ENCODE data around the gene SPEG.
"Not testable (repeated sequence)": the region's sequence is repeated elsewhere in the genome, so short reads cannot be mapped to it uniquely, and the experiment has no call there.

The SPEG gene

GRCh38 chr2:219400562-219400961 is 34.1 kb upstream of the SPEG start:
- Mint-ChIP-seq H3K9me3 (no peaks in the 10 kb centered on the region), H3K4me3 (no peak overlapping the region)
- ATAC-seq: no peak

GRCh38 chr2:219401606-219402005 is 33.0 kb upstream of the SPEG start:
- H3K9me3 Mint-ChIP-seq: no peaks in the 10 kb centered on the region
- DNase-seq: no peak
- H3K27ac Mint-ChIP-seq: no peak overlapping the region
- no peak for ATAC-seq
- peaks cover 8% of the 10 kb centered on the region for H3K4me1 Mint-ChIP-seq
- peaks cover 21% of the 10 kb centered on the region for H3K27me3 Mint-ChIP-seq
- no peak overlapping the region for H3K4me3 Mint-ChIP-seq

More at GRCh38 chr2:219400562-219400961, 34.1 kb upstream of the SPEG start:
- peaks cover 21% of the 10 kb centered on the region for H3K27me3 Mint-ChIP-seq
- no peak for DNase-seq
- H3K27ac Mint-ChIP-seq: no peak overlapping the region
- peaks cover 8% of the 10 kb centered on the region for H3K4me1 Mint-ChIP-seq

DNA sequence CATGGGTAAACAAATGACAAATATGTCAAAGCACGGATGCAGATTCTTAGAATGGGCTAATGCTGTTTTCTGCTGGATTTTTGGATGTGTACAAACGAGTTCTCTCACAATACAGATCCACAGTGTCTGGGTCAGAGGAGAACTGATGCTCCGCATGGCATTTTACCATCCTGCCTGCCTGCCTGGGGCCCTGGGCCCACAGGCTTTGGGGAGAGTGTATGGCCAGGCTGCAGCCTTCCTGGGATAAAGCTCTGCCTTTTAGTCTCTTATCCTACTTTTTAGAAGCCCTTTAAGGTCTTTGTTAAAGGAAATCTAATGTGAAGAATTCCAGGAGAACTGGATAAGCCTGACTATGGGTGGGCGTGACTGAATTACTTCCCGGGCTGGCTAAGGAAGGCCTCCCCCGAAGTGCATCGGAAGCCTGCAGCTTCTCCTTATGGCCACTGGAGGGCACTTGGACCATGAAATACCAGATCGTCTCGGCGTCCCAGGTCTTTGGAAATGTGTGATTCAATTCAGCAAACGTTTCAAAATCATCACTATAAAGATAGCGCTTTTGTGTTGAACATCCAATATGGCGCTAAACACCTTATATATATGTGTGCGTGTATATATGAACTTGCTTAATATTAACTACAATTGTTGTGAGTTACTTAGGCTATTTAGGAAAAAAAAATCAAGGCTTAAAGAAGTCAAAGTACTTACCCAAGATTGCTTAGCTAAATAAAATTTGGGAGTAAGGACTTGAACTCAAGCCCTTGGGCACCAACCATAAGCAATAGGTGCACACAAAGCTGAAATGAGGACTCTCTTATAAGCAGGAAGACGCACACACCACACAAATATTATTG is 31.8 kb upstream of the SPEG start:
- H3K4me3 Mint-ChIP-seq: no peak overlapping the region
- H3K4me1 Mint-ChIP-seq: no peaks in the 10 kb centered on the region
- DNase-seq: peak; percentile 43 to 59
- H3K27me3 Mint-ChIP-seq: peaks cover 21% of the 10 kb centered on the region
- no peaks in the 10 kb centered on the region for H3K9me3 Mint-ChIP-seq
- no peak overlapping the region for H3K27ac Mint-ChIP-seq
- peak; percentile 80 for ATAC-seq

DNA sequence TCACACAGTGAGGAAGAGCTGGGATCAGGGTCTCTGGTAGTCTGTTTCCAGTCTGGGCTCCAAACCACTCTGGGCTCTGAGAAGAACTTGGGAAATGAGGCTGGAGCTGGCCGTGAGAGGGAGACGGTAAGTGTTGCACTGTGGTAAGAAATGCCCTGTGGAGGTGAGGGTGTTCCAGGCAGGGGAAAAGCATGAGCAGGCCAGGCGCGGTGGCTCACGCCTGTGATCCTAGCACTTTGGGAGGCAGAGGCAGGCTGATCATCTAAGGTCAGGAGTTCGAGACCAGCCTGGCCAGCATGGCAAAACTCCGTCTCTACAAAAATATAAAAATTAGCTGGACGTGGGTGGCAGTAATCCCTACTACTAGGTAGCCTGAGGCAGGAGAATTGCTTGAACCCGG is 30.8 kb upstream of the SPEG start:
- H3K4me1 Mint-ChIP-seq: no peaks in the 10 kb centered on the region
- ATAC-seq (no peak), DNase-seq (no peak)
- H3K4me3 Mint-ChIP-seq: no peak overlapping the region
- H3K27ac Mint-ChIP-seq: no peak overlapping the region
- no peaks in the 10 kb centered on the region for H3K9me3 Mint-ChIP-seq
- H3K27me3 Mint-ChIP-seq: peaks cover 21% of the 10 kb centered on the region

GRCh38 chr2:219404291-219404910 is 30.2 kb upstream of the SPEG start:
- ATAC-seq (no peak), DNase-seq (no peak)
- Mint-ChIP-seq H3K4me3 (no peak overlapping the region), H3K27me3 (peaks cover 23% of the 10 kb centered on the region), H3K4me1 (no peaks in the 10 kb centered on the region), H3K27ac (no peak overlapping the region), H3K9me3 (no peaks in the 10 kb centered on the region)

- peak overlapping the region in 1 of 2 donors; percentile 68 for H3K27ac Mint-ChIP-seq
- no peaks in the 10 kb centered on the region for H3K9me3 Mint-ChIP-seq
- ATAC-seq (no peak), DNase-seq (no peak)
- H3K27me3 Mint-ChIP-seq: peaks cover 29% of the 10 kb centered on the region
- no peaks in the 10 kb centered on the region for H3K4me1 Mint-ChIP-seq
- no peak overlapping the region for H3K4me3 Mint-ChIP-seq
Observed at GRCh38 chr2:219404954-219405353, 29.7 kb upstream of the SPEG start.

- Mint-ChIP-seq H3K4me1 (no peaks in the 10 kb centered on the region), H3K4me3 (no peak overlapping the region), H3K27me3 (peaks cover 29% of the 10 kb centered on the region), H3K9me3 (no peaks in the 10 kb centered on the region), H3K27ac (peak overlapping the region in 1 of 2 donors; percentile 68)
- DNase-seq (no peak), ATAC-seq (no peak)
Observed at GRCh38 chr2:219405451-219405850, 29.2 kb upstream of the SPEG start.

- H3K4me1 Mint-ChIP-seq: no peaks in the 10 kb centered on the region
- H3K9me3 Mint-ChIP-seq: no peaks in the 10 kb centered on the region
- no peak for ATAC-seq
- no peak overlapping the region for H3K4me3 Mint-ChIP-seq
- peaks cover 29% of the 10 kb centered on the region for H3K27me3 Mint-ChIP-seq
- no peak for DNase-seq
- H3K27ac Mint-ChIP-seq: no peak overlapping the region
Observed at GRCh38 chr2:219405958-219406860, 28.4 kb upstream of the SPEG start.

GRCh38 chr2:219406861-219407230 is 27.8 kb upstream of the SPEG start:
- Mint-ChIP-seq H3K27me3 (peaks cover 29% of the 10 kb centered on the region), H3K4me3 (no peak overlapping the region), H3K27ac (peak overlapping the region in 1 of 2 donors; percentile 66), H3K4me1 (no peaks in the 10 kb centered on the region), H3K9me3 (no peaks in the 10 kb centered on the region)
- no peak for ATAC-seq
- no peak for DNase-seq

GRCh38 chr2:219407343-219407742 is 27.3 kb upstream of the SPEG start:
- ATAC-seq, DNase-seq, H3K9me3 Mint-ChIP-seq, H3K4me1 Mint-ChIP-seq, H3K27ac Mint-ChIP-seq, H3K4me3 Mint-ChIP-seq: not testable (repeated sequence)
- peaks cover 29% of the 10 kb centered on the region for H3K27me3 Mint-ChIP-seq

- DNase-seq: no peak
- H3K9me3 Mint-ChIP-seq: no peaks in the 10 kb centered on the region
- peaks cover 32% of the 10 kb centered on the region for H3K27me3 Mint-ChIP-seq
- peak; percentile 14 for ATAC-seq
- H3K4me1 Mint-ChIP-seq: no peaks in the 10 kb centered on the region
- no peak overlapping the region for H3K4me3 Mint-ChIP-seq
- H3K27ac Mint-ChIP-seq: no peak overlapping the region
Observed at GRCh38 chr2:219408204-219408603, 26.4 kb upstream of the SPEG start.

- no peak for DNase-seq
- Mint-ChIP-seq H3K27me3 (peaks cover 33% of the 10 kb centered on the region), H3K4me1 (no peaks in the 10 kb centered on the region), H3K4me3 (no peak overlapping the region), H3K27ac (no peak overlapping the region), H3K9me3 (no peaks in the 10 kb centered on the region)
- no peak for ATAC-seq
Observed at GRCh38 chr2:219408631-219409030, 26.0 kb upstream of the SPEG start.

- DNase-seq (no peak), ATAC-seq (peak; percentile 21)
- no peaks in the 10 kb centered on the region for H3K4me1 Mint-ChIP-seq
- H3K27me3 Mint-ChIP-seq: peaks cover 28% of the 10 kb centered on the region
- no peaks in the 10 kb centered on the region for H3K9me3 Mint-ChIP-seq
- H3K4me3 Mint-ChIP-seq: no peak overlapping the region
- H3K27ac Mint-ChIP-seq: peak overlapping the region in 1 of 2 donors; percentile 51
Observed at GRCh38 chr2:219409619-219410018, 25.0 kb upstream of the SPEG start.

GRCh38 chr2:219410390-219410789 is 24.3 kb upstream of the SPEG start:
- Mint-ChIP-seq H3K27ac (no peak overlapping the region), H3K9me3 (no peaks in the 10 kb centered on the region), H3K4me1 (no peaks in the 10 kb centered on the region), H3K4me3 (no peak overlapping the region), H3K27me3 (peaks cover 21% of the 10 kb centered on the region)
- DNase-seq (no peak), ATAC-seq (no peak)

DNA sequence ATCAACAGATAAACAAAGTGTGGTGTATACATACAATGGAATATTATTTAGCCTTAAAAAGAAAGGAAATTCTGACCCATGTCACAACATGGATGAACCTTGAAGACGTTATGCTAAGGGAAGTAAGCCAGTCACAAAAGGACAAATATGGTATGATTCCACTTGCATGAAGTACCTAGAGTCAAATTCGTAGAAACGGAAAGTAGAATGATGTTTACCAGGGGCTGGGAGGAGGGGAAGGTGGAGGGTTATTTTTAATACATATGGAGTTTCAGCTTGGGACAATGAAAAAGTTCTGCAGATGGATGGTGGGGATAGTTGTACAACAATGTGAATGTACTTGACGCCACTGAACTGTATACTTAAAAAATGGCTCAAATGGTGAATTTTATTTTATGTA is 19.8 kb upstream of the SPEG start:
- H3K4me1 Mint-ChIP-seq: peaks cover 14% of the 10 kb centered on the region
- H3K27ac Mint-ChIP-seq: no peak overlapping the region
- no peak for DNase-seq
- no peak for ATAC-seq
- no peaks in the 10 kb centered on the region for H3K9me3 Mint-ChIP-seq
- no peak overlapping the region for H3K4me3 Mint-ChIP-seq
- peaks cover 48% of the 10 kb centered on the region for H3K27me3 Mint-ChIP-seq

Measured in stimulated activated naive CD8-positive, alpha-beta T cell treated with anti-CD3 and anti-CD28 coated beads, Interleukin-15, amount 100 ng/mL, for 72 hours (primary cell).